GM06990 (cell line): ENCODE results near the gene KRT24.
"Not testable (repeated sequence)": the region's sequence is repeated elsewhere in the genome, so short reads cannot be mapped to it uniquely, and the experiment has no call there.

Experiments used
- DNase-seq: peaks from one replicate; pipeline ENCODE4 v3.0.0-alpha.2; 2011; ENCODE audit not compliant: insufficient read length; ENCODE audit errors: extremely low read depth
- H3K27me3 ChIP-seq: replicated peaks from 2 replicates; pipeline ENCODE4 v1.6.0; 2011; ENCODE audit warnings: low read length; ENCODE audit not compliant: control insufficient read depth, insufficient read depth
- H3K36me3 ChIP-seq: 2 replicates; pipeline ENCODE4 v1.5.1; 2011; ENCODE audit warnings: low read length; ENCODE audit not compliant: control insufficient read depth, insufficient read depth
- H3K4me3 ChIP-seq: replicated peaks from 2 replicates; pipeline ENCODE4 v1.5.1; 2011; ENCODE audit warnings: low read depth, mild to moderate bottlenecking, control low read depth, low read length
- CTCF ChIP-seq: IDR thresholded peaks from 2 replicates; pipeline ENCODE4 v1.5.1; 2011; ENCODE audit warnings: low read length, control low read depth, mild to moderate bottlenecking, inconsistent platforms; ENCODE audit not compliant: insufficient read depth, poor library complexity, severe bottlenecking

KRT24 gene

GRCh38 chr17:40703652-40704051, at the start of gene KRT24:
KRT24 (minus strand) TSS chr17:40703752; CDS start chr17:40703693, 59 bp downstream.
- no peak within 1 kb of the TSS for H3K4me3 ChIP-seq
- H3K36me3 ChIP-seq, result no peaks in the 10 kb centered on the region
- no peak for DNase-seq
- no peak for TF ChIP-seq CTCF
- no peaks in the 10 kb centered on the region; the same call in 1 of the 2 replicates for H3K27me3 ChIP-seq

- no peak overlapping the region for H3K4me3 ChIP-seq
These were observed 47.5 kb upstream of the KRT24 start for GRCh38 chr17:40751065-40751464.

GRCh38 chr17:40750391-40750790, 46.8 kb upstream of the KRT24 start:
- TF ChIP-seq CTCF, result no peak
- DNase-seq, result no peak
- H3K4me3 ChIP-seq, result no peak overlapping the region
- H3K27me3 ChIP-seq, result no peaks in the 10 kb centered on the region
- H3K36me3 ChIP-seq, result no peaks in the 10 kb centered on the region

More at GRCh38 chr17:40751065-40751464, 47.5 kb upstream of the KRT24 start:
- no peak for TF ChIP-seq CTCF
- Histone ChIP-seq H3K27me3 (no peaks in the 10 kb centered on the region), H3K36me3 (no peaks in the 10 kb centered on the region)
- DNase-seq, result no peak

GRCh38 chr17:40748666-40749065, 45.1 kb upstream of the KRT24 start:
- not testable (repeated sequence) for DNase-seq, H3K36me3 ChIP-seq, H3K27me3 ChIP-seq, H3K4me3 ChIP-seq

GRCh38 chr17:40738553-40738952, 35.0 kb upstream of the KRT24 start:
- Histone ChIP-seq H3K4me3 (no peak overlapping the region), H3K36me3 (no peaks in the 10 kb centered on the region), H3K27me3 (no peaks in the 10 kb centered on the region; the same call in none of the 2 replicates)
- no peak for TF ChIP-seq CTCF
- DNase-seq, result no peak

GRCh38 chr17:40735016-40735415, 31.5 kb upstream of the KRT24 start:
- no peaks in the 10 kb centered on the region for H3K36me3 ChIP-seq
- peaks cover 2% of the 10 kb centered on the region for H3K27me3 ChIP-seq
- TF ChIP-seq CTCF, result no peak
- H3K4me3 ChIP-seq, result no peak overlapping the region
- no peak for DNase-seq
